ENCODE results near the gene TGFB1.

DNA sequence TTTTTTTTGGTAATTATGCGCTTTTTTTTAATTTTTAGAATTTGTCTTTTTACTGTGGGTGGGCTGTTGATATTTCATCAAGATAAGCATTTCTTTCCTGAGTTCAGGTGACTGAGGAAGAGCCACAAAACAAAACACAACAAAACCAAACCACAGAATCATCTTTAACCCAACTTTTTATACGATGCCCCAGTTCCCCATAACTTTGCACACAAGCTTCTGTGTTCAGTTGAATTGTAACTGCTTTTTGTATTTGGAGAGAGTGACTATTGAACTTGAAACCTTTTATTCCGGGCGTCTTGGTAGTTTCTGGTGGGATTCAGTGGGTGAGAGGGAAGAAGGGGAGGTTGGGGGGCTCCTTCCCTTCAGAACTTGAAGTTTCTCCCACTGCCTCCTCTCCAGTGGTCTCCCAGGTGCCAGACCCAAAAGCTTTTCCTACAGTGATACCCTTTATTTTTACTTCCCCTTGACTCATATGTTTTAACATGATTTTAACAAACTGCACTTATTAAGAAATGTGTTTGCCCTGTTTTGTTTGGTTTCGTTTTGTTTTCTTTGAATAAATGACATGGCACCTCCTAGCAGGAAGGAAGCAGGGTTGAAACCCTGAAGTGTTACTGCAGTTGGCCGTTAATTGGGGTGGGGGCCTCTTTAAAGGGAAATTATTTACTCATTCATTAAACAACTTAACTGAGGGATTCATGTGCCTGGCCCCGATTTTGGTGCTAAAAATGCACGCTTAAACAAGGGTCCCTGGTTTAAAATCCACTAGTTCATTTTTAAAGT is 46.4 kb downstream of the TGFB1 start:
- TF ChIP-seq GATA2 (IDR thresholded peaks at IDR 0.05; ENCODE audit: low read depth, low read length) (no peak), GATA3 (IDR thresholded peaks at IDR 0.05; ENCODE audit: low read depth, low read length) (no peak)

Measured in SH-SY5Y (cell line).